HepG2 (cell line): Measurements from ENCODE around the gene SMIM22. TPM values are rescaled to one million over a fixed set of nuclear protein-coding genes. Genes with fewer than 3 reads are reported as not detected.

Experiments
- ATAC-seq: fragments of 200-7000 bp; cut with Tn5 transposase; 3 replicates; pipeline ENCODE4 v1.9.1; 2020; ENCODE audit warnings: mild to moderate bottlenecking, moderate library complexity
- BruUV-seq: library from RNA; stranded (reverse); fragments of 400-500 nt; replicated peaks from 2 replicates; lab custom pipeline; 2021; lab: Mats Ljungman, UMichigan
- CTCF ChIA-PET: fragments of 300-600 bp; formaldehyde crosslinking; extraction: SDS; loops from one replicate; lab custom pipeline; 2021; ENCODE audit warnings: low total read pairs, inconsistent platforms, low intra/inter-chr PET ratio; lab: Yijun Ruan, JAX
- POLR2A ChIA-PET: fragments of 350-600 bp; sonication (Branson Sonifier 250); formaldehyde crosslinking; loops from one replicate; lab custom pipeline; 2020; ENCODE audit warnings: antibody characterized with exemption, inconsistent platforms; lab: Yijun Ruan, JAX
- DNase-seq: peaks from one replicate; pipeline ENCODE4 v3.0.0-alpha.2; 2015; ENCODE audit warnings: low spot score
- FAIRE-seq: peaks from 3 replicates; lab custom pipeline; 2011; peaks lifted over from hg19 to GRCh38; lab: Jason Lieb, UNC
- H2AFZ ChIP-seq: one replicate; pipeline ENCODE4 v1.6.1; 2011; ENCODE audit warnings: low read length, inconsistent platforms
- H3K27ac ChIP-seq: fragments of 300-600 bp; 3 replicates; pipeline ENCODE4 v1.8.0; 2011; ENCODE audit warnings: mixed run types, mild to moderate bottlenecking, mixed read lengths, low read length, inconsistent platforms; ENCODE audit not compliant: insufficient read depth; ENCODE audit errors: extremely low read length
- H3K27me3 ChIP-seq, 2 experiments: fragments of 200-600 bp in 1 of 2; 2 replicates in 1 of 2; 3 replicates in 1 of 2; pipeline versions ENCODE4 v1.6.0 to v1.8.0; 2011; ENCODE audit warnings: low read length in 2 of 2, mild to moderate bottlenecking in 2 of 2, moderate library complexity in 2 of 2, inconsistent platforms in 1 of 2; ENCODE audit not compliant: insufficient read depth in 2 of 2, control insufficient read depth in 1 of 2
- H3K36me3 ChIP-seq, 2 experiments: fragments of 200-600 bp in 1 of 2; replicated peaks in 1 of 2; 2 replicates in 1 of 2; 3 replicates in 1 of 2; pipeline versions ENCODE4 v1.5.1 to v1.8.0; 2011; ENCODE audit warnings: low read length in 2 of 2, inconsistent platforms in 1 of 2; ENCODE audit not compliant: insufficient read depth in 2 of 2, control insufficient read depth in 1 of 2
- H3K4me1 ChIP-seq: 2 replicates; pipeline ENCODE4 v1.5.1; 2012; ENCODE audit warnings: low read length, inconsistent platforms; ENCODE audit not compliant: insufficient read depth
- H3K4me2 ChIP-seq: 2 replicates; pipeline ENCODE4 v1.6.0; 2011; ENCODE audit warnings: low read depth, low read length, inconsistent platforms
- H3K4me3 ChIP-seq, 3 experiments: fragments of 200-600 bp in 1 of 3; sonication (generic), shearing (Covaris generic) in 1 of 3; replicated peaks in 1 of 3; 2 replicates each; pipeline ENCODE4 v1.5.1; 2011 to 2016; ENCODE audit warnings: low read length in 3 of 3, inconsistent platforms in 2 of 3, low read depth in 2 of 3, mild to moderate bottlenecking in 2 of 3, control low read depth in 1 of 3, mixed read lengths in 1 of 3; ENCODE audit not compliant: insufficient read depth in 1 of 3
- H3K79me2 ChIP-seq: one replicate; pipeline ENCODE4 v1.6.1; 2011; ENCODE audit warnings: low read length, inconsistent platforms; ENCODE audit not compliant: insufficient read depth
- H3K9ac ChIP-seq: 2 replicates; pipeline ENCODE4 v1.6.0; 2011; ENCODE audit warnings: mild to moderate bottlenecking, low read depth, low read length, inconsistent platforms; ENCODE audit not compliant: insufficient read depth
- H3K9me3 ChIP-seq: 2 replicates; pipeline ENCODE4 v1.5.1; 2012; ENCODE audit warnings: mild to moderate bottlenecking, low read length
- H4K20me1 ChIP-seq: 2 replicates; pipeline ENCODE4 v1.6.0; 2011; ENCODE audit warnings: inconsistent platforms, mild to moderate bottlenecking, low read length, moderate library complexity; ENCODE audit not compliant: insufficient read depth
- BHLHE40 ChIP-seq: IDR thresholded peaks from 2 replicates; pipeline ENCODE4 v1.6.1; 2011; ENCODE audit warnings: low read length, improper control_type of control experiment
- FOSL2 ChIP-seq: sonication (generic); formaldehyde crosslinking; IDR thresholded peaks from 2 replicates; pipeline ENCODE4 v1.4.0; 2020; ENCODE audit warnings: missing genetic modification reagents
- GFI1 ChIP-seq: sonication (generic); formaldehyde crosslinking; IDR thresholded peaks from 2 replicates; pipeline ENCODE4 v1.5.0; 2020; ENCODE audit warnings: missing genetic modification reagents, mild to moderate bottlenecking, borderline replicate concordance
- MAFG ChIP-seq: sonication (generic); formaldehyde crosslinking; IDR thresholded peaks from 2 replicates; pipeline ENCODE4 v1.5.1; 2020; ENCODE audit warnings: mild to moderate bottlenecking, missing genetic modification reagents
- MTF2 ChIP-seq: sonication (generic); formaldehyde crosslinking; IDR thresholded peaks from 2 replicates; pipeline ENCODE4 v1.5.0; 2020; ENCODE audit warnings: missing genetic modification reagents, borderline replicate concordance
- NFAT5 ChIP-seq: sonication (generic); formaldehyde crosslinking; IDR thresholded peaks from 2 replicates; pipeline ENCODE4 v1.4.0; 2020; ENCODE audit warnings: missing genetic modification reagents
- ZC3H13 ChIP-seq: sonication (generic); formaldehyde crosslinking; IDR thresholded peaks from 2 replicates; pipeline ENCODE4 v1.8.1; 2023; ENCODE audit warnings: mild to moderate bottlenecking, missing genetic modification reagents, moderate library complexity
- ZNF430 ChIP-seq: sonication (generic); formaldehyde crosslinking; IDR thresholded peaks from 2 replicates; pipeline ENCODE4 v1.9.0; 2021; ENCODE audit warnings: mild to moderate bottlenecking, missing genetic modification reagents
- ZNF556 ChIP-seq: sonication (generic); formaldehyde crosslinking; IDR thresholded peaks from 2 replicates; pipeline ENCODE4 v1.4.0; 2020; ENCODE audit warnings: mild to moderate bottlenecking, missing genetic modification reagents, borderline replicate concordance
- ZNF564 ChIP-seq: sonication (generic); formaldehyde crosslinking; IDR thresholded peaks from 2 replicates; pipeline ENCODE4 v1.8.1; 2023; ENCODE audit warnings: mild to moderate bottlenecking, missing genetic modification reagents
- ZSCAN9 ChIP-seq: IDR thresholded peaks from 2 replicates; pipeline ENCODE4 v1.6.1; 2016; ENCODE audit warnings: borderline replicate concordance
- WGBS: methylation state at CpG from one replicate; pipeline ENCODE4 v1.1.6; 2017; ENCODE audit warnings: low lambda C conversion rate; 5-methylcytosine and 5-hydroxymethylcytosine counted together
- in situ Hi-C: cut with HindIII; loops from 2 replicates; pipeline ENCODE4 v1.10.0; 2017; ENCODE audit warnings: low pct_unique_long_range_greater_than_20kb; ENCODE audit not compliant: extremely low pct_ligation_motif_present
- intact Hi-C: fragments of 100-400 bp; cut with micrococcal nuclease; formaldehyde crosslinking; loops from one replicate; pipeline ENCODE4 v1.10.0; 2022; ENCODE audit not compliant: unreplicated experiment
- polyA plus RNA-seq, 8 experiments: library from polyadenylated mRNA; depleted of rRNA in 3 of 8; stranded (reverse) in 7 of 8; unstranded in 1 of 8; fragments of >200 nt; fragmentation: Illumina TruSeq in 4 of 8; extraction: Trizol in 4 of 8; gene quantifications; 2 replicates each; pipeline versions ENCODE4 v1.2.1 to v1.2.3, GENCODE V29; 2011 to 2016; ENCODE audit warnings: low read depth in 4 of 8, missing spikeins in 1 of 8, mixed read lengths in 1 of 8; ENCODE audit not compliant: insufficient read depth in 1 of 8
- total RNA-seq, 5 experiments: library from RNA; depleted of rRNA; stranded (reverse); fragments of >200 nt; fragmentation: Illumina TruSeq; extraction: Trizol; gene quantifications; 2 replicates each; pipeline ENCODE4 v1.2.3, GENCODE V29; 2016; ENCODE audit warnings: low read depth in 1 of 5

SMIM22 gene
- total and polyA plus RNA-seq, 2 of the 13 experiments (the other 11 are each of a cell fraction or from before 2014, with no cell fraction given): not detected

DNA sequence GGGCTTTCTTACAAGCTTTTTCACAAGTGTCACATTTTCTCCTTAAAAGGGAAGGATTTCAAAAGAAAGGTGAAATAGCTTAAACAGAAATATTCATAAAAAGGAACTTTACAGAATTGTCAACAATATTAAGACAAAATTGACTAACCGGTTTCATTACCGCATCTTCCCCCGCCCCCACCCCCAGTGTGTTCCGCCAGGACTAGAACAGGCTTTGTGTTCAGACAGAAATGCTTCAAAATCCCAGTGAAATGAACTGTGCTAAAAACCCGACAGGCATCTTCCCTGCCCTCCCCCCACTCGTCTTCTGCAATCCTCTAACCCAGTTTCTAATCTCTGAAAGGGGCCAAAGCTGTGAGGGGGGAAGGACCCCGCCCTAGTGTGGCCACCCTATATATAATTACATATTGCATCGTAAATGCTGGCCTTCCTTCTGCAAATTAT is 8.3 kb downstream of the SMIM22 start:
- BruUV-seq: no TSS peak
- H3K79me2 ChIP-seq: no peaks in the 10 kb centered on the region
- H3K36me3 ChIP-seq: peaks cover 0 to 31% of the 10 kb centered on the region in 2 experiments; a peak in 3 of 5 replicates
- ChIA-PET CTCF (no interaction called here), POLR2A (interaction anchor here (1.0 to 3.7 kb wide), 7 partner anchors 10 to 141 kb away, joined by 3 to 17 read pairs (median 6); partner anchors contain the start of genes ANKS3, DNAAF8, SEPTIN12 and ZNF500)
- H3K9me3 ChIP-seq: no peaks in the 10 kb centered on the region
- intact Hi-C loops (loop anchor here (2.0 to 5.0 kb wide), 2 partner anchors 37 to 71 kb away; partner anchors contain the start of genes ANKS3, DNAAF8 and ZNF500), in situ Hi-C loops (no loop called here)
- peaks cover 24% of the 10 kb centered on the region for H3K4me1 ChIP-seq
- H3K9ac ChIP-seq: peak overlapping the region; percentile 65; the same call in 1 of the 2 replicates
- H2AFZ ChIP-seq: no peak overlapping the region
- no peak for FAIRE-seq
- 82% methylated on average over 8 of the region's 8 CpGs for WGBS
- H4K20me1 ChIP-seq: no peaks in the 10 kb centered on the region
- peak overlapping the region in 2 of 3 experiments; percentile 88 to 90; a peak in 5 of 6 replicates for H3K4me3 ChIP-seq
- TF ChIP-seq ZNF556 (CRISPR knock-in tag) (no peak), ZSCAN9 (CRISPR knock-in tag) (no peak), NFAT5 (CRISPR knock-in tag) (no peak), ZNF430 (CRISPR knock-in tag) (no peak), ZC3H13 (no peak), MTF2 (no peak), GFI1 (no peak), BHLHE40 (no peak), MAFG (no peak), ZNF564 (CRISPR knock-in tag) (no peak), FOSL2 (CRISPR knock-in tag) (no peak)
- ATAC-seq: no peak
- H3K27ac ChIP-seq: peak overlapping the region; percentile 83
- DNase-seq: no peak
- peak overlapping the region; percentile 93 for H3K4me2 ChIP-seq
- H3K27me3 ChIP-seq: no peaks in the 10 kb centered on the region
